GM18873 (cell line): ENCODE results near the gene HES7.
A peak's percentile ranks its signal among the peaks of the same experiment; 100 is the strongest.

Experiments used
- ATAC-seq: cut with Tn5 transposase; IDR thresholded peaks from one replicate; pipeline ENCODE4 v1.9.1; 2021; ENCODE audit warnings: mild to moderate bottlenecking, moderate library complexity, moderate number of reproducible peaks; ENCODE audit not compliant: unreplicated experiment, low FRiP score

The HES7 gene

GRCh38 chr17:8143581-8144400, 19.9 kb upstream of the HES7 start:
- ATAC-seq: no peak

GRCh38 chr17:8142887-8143580, 19.1 kb upstream of the HES7 start:
- ATAC-seq: no peak

- no peak for ATAC-seq
Measured at GRCh38 chr17:8142158-8142886, 18.4 kb upstream of the HES7 start.

- no peak for ATAC-seq
Measured at GRCh38 chr17:8141741-8142140, 17.8 kb upstream of the HES7 start.

GRCh38 chr17:8141045-8141444, 17.1 kb upstream of the HES7 start:
- no peak for ATAC-seq

GRCh38 chr17:8140065-8141029, 16.4 kb upstream of the HES7 start:
- no peak for ATAC-seq

- ATAC-seq: peak; percentile 55
Measured at GRCh38 chr17:8138672-8139371, 14.9 kb upstream of the HES7 start.

GRCh38 chr17:8138374-8138671, 14.4 kb upstream of the HES7 start:
- no peak for ATAC-seq

GRCh38 chr17:8137645-8138373, 13.9 kb upstream of the HES7 start:
- no peak for ATAC-seq

GRCh38 chr17:8133941-8134340, 10.0 kb upstream of the HES7 start:
- no peak for ATAC-seq

GRCh38 chr17:8133399-8133798, 9.5 kb upstream of the HES7 start:
- no peak for ATAC-seq

GRCh38 chr17:8131844-8132441, 8.0 kb upstream of the HES7 start:
- no peak for ATAC-seq

GRCh38 chr17:8128125-8128784, 4.3 kb upstream of the HES7 start:
- no peak for ATAC-seq

- no peak for ATAC-seq
Measured at GRCh38 chr17:8126491-8127066, 2.7 kb upstream of the HES7 start.

GRCh38 chr17:8125947-8126490, 2.1 kb upstream of the HES7 start:
- no peak for ATAC-seq

- no peak for ATAC-seq
Measured at GRCh38 chr17:8125154-8125946, 1.4 kb upstream of the HES7 start.
